ENCODE data around the gene NT5DC1.

NT5DC1 gene

DNA sequence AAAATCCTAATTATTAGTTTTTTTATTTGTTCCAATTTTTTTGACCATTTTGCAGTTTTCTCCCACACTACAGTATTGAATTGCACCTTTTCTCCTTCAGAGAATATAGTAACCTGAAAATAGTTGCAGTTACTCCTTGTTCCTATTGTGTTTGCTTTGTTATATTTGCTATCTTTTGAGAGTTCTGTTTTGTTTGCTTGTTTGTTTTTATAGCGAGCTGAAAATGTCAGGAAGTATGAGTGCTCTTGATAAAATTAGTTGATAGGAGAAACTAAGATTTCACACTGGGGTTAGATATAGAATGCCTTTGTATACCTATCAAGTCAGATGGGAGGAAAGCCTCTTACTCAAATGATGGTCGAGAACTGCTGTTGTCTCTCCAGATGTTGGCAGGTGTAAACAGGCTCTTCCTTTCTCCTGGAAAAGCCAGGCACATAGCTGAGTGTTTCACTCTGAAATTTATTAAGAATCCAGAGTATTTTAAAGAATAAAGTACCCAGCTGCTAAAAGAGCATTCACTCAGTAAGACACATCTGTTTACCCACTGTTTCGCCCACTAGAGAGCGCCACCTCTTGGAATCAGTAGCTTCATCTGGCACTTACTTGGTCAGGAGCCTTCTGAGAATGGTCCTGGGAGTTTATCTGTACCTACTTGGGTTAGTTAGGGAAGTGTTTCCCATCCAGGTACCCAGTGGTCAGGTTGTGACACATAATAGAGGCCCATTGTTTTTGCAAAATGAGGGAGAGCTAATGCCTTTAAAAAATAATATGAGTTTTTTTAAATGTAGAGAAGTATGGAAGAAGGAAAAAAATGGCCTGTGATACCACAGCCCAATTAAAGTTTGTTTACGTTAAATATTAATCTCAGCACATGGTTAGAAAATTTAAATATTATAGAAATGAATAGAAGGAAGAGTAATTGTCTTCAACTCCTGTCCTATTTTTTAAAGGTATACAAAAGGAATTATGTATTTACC lies 11.2 kb downstream of the NT5DC1 start:
- peak; percentile 71 for DNase-seq (ENCODE audit: low read depth)
- no peak overlapping the region for H3K4me3 ChIP-seq (ENCODE audit: low read length)
- TF ChIP-seq, protein P1, sequence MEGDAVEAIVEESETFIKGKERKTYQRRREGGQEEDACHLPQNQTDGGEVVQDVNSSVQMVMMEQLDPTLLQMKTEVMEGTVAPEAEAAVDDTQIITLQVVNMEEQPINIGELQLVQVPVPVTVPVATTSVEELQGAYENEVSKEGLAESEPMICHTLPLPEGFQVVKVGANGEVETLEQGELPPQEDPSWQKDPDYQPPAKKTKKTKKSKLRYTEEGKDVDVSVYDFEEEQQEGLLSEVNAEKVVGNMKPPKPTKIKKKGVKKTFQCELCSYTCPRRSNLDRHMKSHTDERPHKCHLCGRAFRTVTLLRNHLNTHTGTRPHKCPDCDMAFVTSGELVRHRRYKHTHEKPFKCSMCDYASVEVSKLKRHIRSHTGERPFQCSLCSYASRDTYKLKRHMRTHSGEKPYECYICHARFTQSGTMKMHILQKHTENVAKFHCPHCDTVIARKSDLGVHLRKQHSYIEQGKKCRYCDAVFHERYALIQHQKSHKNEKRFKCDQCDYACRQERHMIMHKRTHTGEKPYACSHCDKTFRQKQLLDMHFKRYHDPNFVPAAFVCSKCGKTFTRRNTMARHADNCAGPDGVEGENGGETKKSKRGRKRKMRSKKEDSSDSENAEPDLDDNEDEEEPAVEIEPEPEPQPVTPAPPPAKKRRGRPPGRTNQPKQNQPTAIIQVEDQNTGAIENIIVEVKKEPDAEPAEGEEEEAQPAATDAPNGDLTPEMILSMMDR (IDR thresholded peaks at IDR 0.05; ENCODE audit: insufficient read depth, low read depth, low read length, missing control alignments): peak; percentile 82

DNA sequence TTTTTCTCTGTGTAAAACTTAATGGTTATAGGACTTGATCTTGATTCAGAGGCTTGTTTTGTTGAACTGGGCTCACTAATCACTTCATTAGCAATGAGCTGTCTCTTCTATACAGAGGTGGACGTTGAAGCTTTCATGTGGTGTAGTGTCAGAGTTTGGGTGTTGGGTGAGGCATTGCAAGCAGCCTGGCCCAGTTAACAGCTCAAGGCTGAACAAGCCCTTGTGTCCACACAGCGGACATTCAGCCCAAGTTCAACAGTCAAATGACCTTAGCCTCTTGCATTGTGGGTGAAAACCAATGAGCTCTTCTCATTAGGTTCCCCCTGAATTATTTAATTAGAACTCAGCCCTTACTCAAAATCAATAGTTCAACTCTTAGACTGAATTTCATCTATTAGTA lies 12.7 kb downstream of the NT5DC1 start:
- no peak for DNase-seq (ENCODE audit: low read depth)
- TF ChIP-seq, protein P1 (IDR thresholded peaks at IDR 0.05; ENCODE audit: insufficient read depth, low read depth, low read length, missing control alignments): no peak
- H3K4me3 ChIP-seq (ENCODE audit: low read length): no peak overlapping the region

DNA sequence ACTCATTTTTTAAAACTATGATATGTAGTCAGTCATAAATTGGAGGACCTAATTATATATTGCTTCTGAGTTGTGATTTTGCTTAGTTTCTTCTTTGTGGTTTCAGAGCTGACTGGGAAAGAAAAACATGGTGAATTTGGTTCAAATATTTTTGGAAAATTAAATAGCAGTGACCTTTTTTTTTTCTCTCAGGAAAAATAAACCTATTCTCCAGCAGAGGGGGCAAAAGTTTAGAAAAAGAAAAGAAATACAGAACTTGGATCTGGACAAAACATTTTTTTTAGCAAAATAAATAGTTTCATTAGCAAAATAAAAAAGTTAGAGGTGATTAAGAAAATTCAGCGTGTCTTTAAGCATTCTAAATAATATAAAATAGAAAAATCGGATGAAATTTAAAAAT lies 15.1 kb downstream of the NT5DC1 start:
- DNase-seq (ENCODE audit: low read depth): no peak
- no peak overlapping the region for H3K4me3 ChIP-seq (ENCODE audit: low read length)
- TF ChIP-seq, protein P1 (IDR thresholded peaks at IDR 0.05; ENCODE audit: insufficient read depth, low read depth, low read length, missing control alignments): peak; percentile 22

DNA sequence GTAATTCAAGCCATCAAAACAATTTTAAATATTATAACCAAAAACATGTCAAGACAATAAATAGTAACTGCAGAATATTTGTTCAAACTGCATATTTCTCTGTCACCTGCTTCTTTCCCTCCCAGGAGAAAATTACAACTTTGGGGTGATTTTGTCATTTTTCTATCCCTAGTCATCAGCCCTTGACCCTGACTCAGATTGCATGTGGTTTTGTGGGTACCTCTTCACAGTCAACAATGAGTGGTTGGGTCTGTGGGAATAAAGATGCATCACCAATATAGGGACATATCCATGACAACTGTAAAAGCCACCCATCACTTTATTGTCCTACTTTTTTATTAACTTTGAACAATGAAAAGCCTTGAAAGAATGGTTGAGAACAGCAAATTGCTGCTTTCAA lies 18.0 kb downstream of the NT5DC1 start:
- H3K4me3 ChIP-seq (ENCODE audit: low read length): no peak overlapping the region
- TF ChIP-seq, protein P1 (IDR thresholded peaks at IDR 0.05; ENCODE audit: insufficient read depth, low read depth, low read length, missing control alignments): no peak
- no peak for DNase-seq (ENCODE audit: low read depth)

DNA sequence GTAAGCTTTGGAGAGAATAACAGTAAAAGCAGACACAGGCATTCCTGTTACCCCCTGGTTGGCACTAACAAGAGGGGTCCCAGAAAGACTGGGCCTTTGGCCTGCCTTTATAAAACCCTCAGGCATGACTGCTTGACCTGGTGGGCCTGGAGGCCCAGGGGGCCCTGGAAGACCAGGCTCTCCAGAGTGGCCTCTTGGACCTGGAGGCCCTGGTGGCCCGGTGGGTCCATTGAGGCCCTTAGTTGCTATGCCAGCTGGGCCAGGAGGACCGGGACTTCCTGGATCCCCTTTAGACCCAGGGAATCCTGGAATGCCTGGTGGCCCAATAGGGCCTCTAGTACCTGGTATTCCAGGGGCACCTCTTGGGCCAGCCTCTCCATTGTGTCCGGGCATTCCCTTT lies 19.8 kb downstream of the NT5DC1 start:
- H3K4me3 ChIP-seq (ENCODE audit: low read length): no peak overlapping the region
- no peak for DNase-seq (ENCODE audit: low read depth)
- TF ChIP-seq, protein P1 (IDR thresholded peaks at IDR 0.05; ENCODE audit: insufficient read depth, low read depth, low read length, missing control alignments): no peak

DNA sequence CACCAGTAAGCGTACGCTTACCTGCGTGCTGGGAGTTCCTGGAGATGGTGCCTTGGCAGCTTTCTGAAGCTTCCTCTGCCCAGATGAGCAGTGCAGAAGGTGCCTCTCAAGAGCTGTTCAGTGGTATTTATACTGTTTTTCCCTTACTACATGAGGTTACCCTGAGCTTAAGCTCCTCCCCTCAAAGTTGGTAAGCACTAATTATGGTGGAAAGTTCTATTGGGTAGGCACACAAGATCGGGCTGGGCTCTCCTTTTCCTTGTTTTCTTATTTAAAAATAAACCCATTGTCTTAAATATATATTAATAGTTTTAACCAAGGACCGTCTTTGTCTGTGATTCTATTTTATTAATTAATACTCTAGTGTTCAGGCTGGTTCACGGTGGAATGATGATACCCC lies 25.4 kb downstream of the NT5DC1 start, which contains the start of gene COL10A1:
Gene COL10A1, minus strand, starts transcription at position 101 of the 400 bp plus-strand sequence. CDS start 640 bp downstream, outside the sequence.
- H3K4me3 ChIP-seq (ENCODE audit: low read length): no peak within 1 kb of the TSS
- TF ChIP-seq, protein P1 (IDR thresholded peaks at IDR 0.05; ENCODE audit: insufficient read depth, low read depth, low read length, missing control alignments): no peak
- DNase-seq (ENCODE audit: low read depth): no peak
